OCI-LY3 (cell line): ENCODE measurements around the gene GSN.

Source experiments
- EZH2phosphoT487 ChIP-seq: fragments of 200-600 bp; shearing (Covaris generic); IDR thresholded peaks from 2 replicates; pipeline ENCODE4 v1.6.1; 2018; ENCODE audit warnings: antibody characterized with exemption, mixed run types, low read depth
- TF ChIP-seq, protein P1 (sequence below): fragments of 200-600, 300-600 bp; sonication (generic); IDR thresholded peaks from 2 replicates; pipeline ENCODE4 v1.5.1; 2014; ENCODE audit warnings: antibody characterized with exemption, low read length, low read depth

DNA sequence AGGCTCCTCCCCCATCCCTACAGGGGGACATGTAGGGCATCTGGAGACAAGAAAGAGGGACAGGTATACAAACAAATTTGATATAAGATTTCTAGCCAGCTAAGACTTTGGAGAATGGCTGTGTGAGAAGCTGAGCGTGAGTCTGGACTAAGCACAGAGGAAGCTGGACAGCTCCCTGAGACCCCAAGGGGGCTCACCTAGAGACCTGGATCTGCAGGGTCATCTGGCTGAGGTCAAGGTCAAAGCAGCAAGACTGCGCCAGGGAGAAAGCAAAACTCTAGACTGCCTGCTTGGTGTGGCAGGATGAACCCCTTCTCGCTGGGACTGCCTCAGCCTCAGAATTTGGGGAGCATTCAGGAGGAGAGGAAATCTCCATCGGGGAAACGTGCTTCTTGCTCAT is 8.0 kb upstream of the GSN start:
- TF ChIP-seq, protein P1, sequence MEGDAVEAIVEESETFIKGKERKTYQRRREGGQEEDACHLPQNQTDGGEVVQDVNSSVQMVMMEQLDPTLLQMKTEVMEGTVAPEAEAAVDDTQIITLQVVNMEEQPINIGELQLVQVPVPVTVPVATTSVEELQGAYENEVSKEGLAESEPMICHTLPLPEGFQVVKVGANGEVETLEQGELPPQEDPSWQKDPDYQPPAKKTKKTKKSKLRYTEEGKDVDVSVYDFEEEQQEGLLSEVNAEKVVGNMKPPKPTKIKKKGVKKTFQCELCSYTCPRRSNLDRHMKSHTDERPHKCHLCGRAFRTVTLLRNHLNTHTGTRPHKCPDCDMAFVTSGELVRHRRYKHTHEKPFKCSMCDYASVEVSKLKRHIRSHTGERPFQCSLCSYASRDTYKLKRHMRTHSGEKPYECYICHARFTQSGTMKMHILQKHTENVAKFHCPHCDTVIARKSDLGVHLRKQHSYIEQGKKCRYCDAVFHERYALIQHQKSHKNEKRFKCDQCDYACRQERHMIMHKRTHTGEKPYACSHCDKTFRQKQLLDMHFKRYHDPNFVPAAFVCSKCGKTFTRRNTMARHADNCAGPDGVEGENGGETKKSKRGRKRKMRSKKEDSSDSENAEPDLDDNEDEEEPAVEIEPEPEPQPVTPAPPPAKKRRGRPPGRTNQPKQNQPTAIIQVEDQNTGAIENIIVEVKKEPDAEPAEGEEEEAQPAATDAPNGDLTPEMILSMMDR: no peak
- no peak for TF ChIP-seq EZH2phosphoT487
